Type B pancreatic cell (in vitro differentiated cells): ENCODE results near the gene DPP10. TPM values are rescaled to one million over a fixed set of nuclear protein-coding genes. Genes with fewer than 3 reads are reported as not detected.
A peak's percentile ranks its signal among the peaks of the same experiment; 100 is the strongest.

Experiments
- DNase-seq: peaks from one replicate; pipeline ENCODE4 v3.0.0; 2021; ENCODE audit warnings: mixed read lengths; ENCODE audit not compliant: unreplicated experiment; ENCODE audit errors: extremely low spot score
- H3K27ac Mint-ChIP-seq: 2 replicates; pipeline ENCODE4 v1.8.0; 2021; ENCODE audit warnings: mild to moderate bottlenecking, mixed read lengths
- H3K27me3 Mint-ChIP-seq: 2 replicates; pipeline ENCODE4 v1.8.0; 2021; ENCODE audit warnings: mixed read lengths
- H3K36me3 Mint-ChIP-seq: 2 replicates; pipeline ENCODE4 v1.8.0; 2021; ENCODE audit warnings: mixed read lengths
- H3K4me1 Mint-ChIP-seq: one replicate; pipeline ENCODE4 v1.8.0; 2021; ENCODE audit warnings: mixed read lengths; ENCODE audit not compliant: unreplicated experiment
- H3K4me3 Mint-ChIP-seq: 2 replicates; pipeline ENCODE4 v1.8.0; 2021; ENCODE audit warnings: mild to moderate bottlenecking, mixed read lengths
- H3K9me3 Mint-ChIP-seq: 2 replicates; pipeline ENCODE4 v1.8.0; 2021; ENCODE audit warnings: mixed read lengths
- CTCF ChIP-seq: fragments of 200-600 bp; sonication (generic); conservative IDR thresholded peaks from 2 replicates; pipeline ENCODE4 v1.5.0; 2021; ENCODE audit warnings: antibody characterized with exemption, mild to moderate bottlenecking
- total RNA-seq: library from RNA; stranded (reverse); gene quantifications from 2 replicates; pipeline ENCODE4 v1.2.1, GENCODE V29; 2021; ENCODE audit warnings: low replicate concordance

The DPP10 gene
- total RNA-seq, 1 donor from 2014 or later = 8.8 TPM

GRCh38 chr2:115165529-115166109, 723.2 kb downstream of the DPP10 start:
- H3K4me3 Mint-ChIP-seq = no peak overlapping the region
- peak; percentile 86 for TF ChIP-seq CTCF
- no peak for DNase-seq
- peaks cover 10% of the 10 kb centered on the region for H3K4me1 Mint-ChIP-seq
- H3K36me3 Mint-ChIP-seq = no peaks in the 10 kb centered on the region
- peaks cover 29% of the 10 kb centered on the region for H3K27me3 Mint-ChIP-seq
- no peaks in the 10 kb centered on the region for H3K9me3 Mint-ChIP-seq
- H3K27ac Mint-ChIP-seq = no peak overlapping the region

GRCh38 chr2:115168457-115168856, 726.0 kb downstream of the DPP10 start:
- Mint-ChIP-seq H3K27ac (no peak overlapping the region), H3K9me3 (no peaks in the 10 kb centered on the region), H3K36me3 (no peaks in the 10 kb centered on the region), H3K27me3 (peaks cover 11% of the 10 kb centered on the region), H3K4me3 (no peak overlapping the region), H3K4me1 (no peaks in the 10 kb centered on the region)
- no peak for DNase-seq
- no peak for TF ChIP-seq CTCF

- Mint-ChIP-seq H3K4me3 (no peak overlapping the region), H3K27ac (no peak overlapping the region), H3K36me3 (no peaks in the 10 kb centered on the region), H3K9me3 (no peaks in the 10 kb centered on the region), H3K4me1 (no peaks in the 10 kb centered on the region), H3K27me3 (no peaks in the 10 kb centered on the region)
- no peak for DNase-seq
- no peak for TF ChIP-seq CTCF
These were observed 727.4 kb downstream of the DPP10 start for GRCh38 chr2:115169814-115170213.

GRCh38 chr2:115171751-115172150, 729.3 kb downstream of the DPP10 start:
- no peak for DNase-seq
- Mint-ChIP-seq H3K27me3 (no peaks in the 10 kb centered on the region), H3K9me3 (no peaks in the 10 kb centered on the region), H3K4me3 (no peak overlapping the region), H3K27ac (no peak overlapping the region), H3K36me3 (no peaks in the 10 kb centered on the region), H3K4me1 (no peaks in the 10 kb centered on the region)
- no peak for TF ChIP-seq CTCF

GRCh38 chr2:115174651-115175050, 732.2 kb downstream of the DPP10 start:
- no peaks in the 10 kb centered on the region for H3K27me3 Mint-ChIP-seq
- DNase-seq = no peak
- H3K27ac Mint-ChIP-seq = no peak overlapping the region
- H3K9me3 Mint-ChIP-seq = no peaks in the 10 kb centered on the region
- TF ChIP-seq CTCF = no peak
- H3K4me3 Mint-ChIP-seq = no peak overlapping the region
- H3K4me1 Mint-ChIP-seq = no peaks in the 10 kb centered on the region
- H3K36me3 Mint-ChIP-seq = no peaks in the 10 kb centered on the region

- Mint-ChIP-seq H3K9me3 (no peaks in the 10 kb centered on the region), H3K36me3 (peaks cover 5% of the 10 kb centered on the region), H3K4me3 (no peak overlapping the region), H3K4me1 (no peaks in the 10 kb centered on the region), H3K27ac (no peak overlapping the region), H3K27me3 (no peaks in the 10 kb centered on the region)
- DNase-seq = no peak
- TF ChIP-seq CTCF = peak; percentile 30
These were observed 740.7 kb downstream of the DPP10 start for GRCh38 chr2:115183144-115183543.
